ENCODE results near the gene TMEM81. TPM values are rescaled to one million over a fixed set of nuclear protein-coding genes. Genes with fewer than 3 reads are reported as not detected.

Gene TMEM81
- total RNA-seq, 1 donor from 2014 or later, result not detected

GRCh38 chr1:205077158-205077933 lies 6.9 kb downstream of the TMEM81 start:
- H3K4me3 ChIP-seq, result no peak overlapping the region
- H3K27me3 ChIP-seq, result no peaks in the 10 kb centered on the region
- H3K4me1 ChIP-seq, result no peaks in the 10 kb centered on the region
- no peak overlapping the region for H3K27ac ChIP-seq
- TF ChIP-seq CTCF (IDR thresholded peaks at IDR 0.05), result no peak
- intact Hi-C loops (cut with DNase I), result no loop called here
- no peak for DNase-seq (ENCODE audit: low spot score in 2 of 2)
- H3K9me3 ChIP-seq, result no peaks in the 10 kb centered on the region
- H3K36me3 ChIP-seq, result no peaks in the 10 kb centered on the region

GRCh38 chr1:205076245-205076761 lies 8.0 kb downstream of the TMEM81 start:
- no peak for TF ChIP-seq CTCF (IDR thresholded peaks at IDR 0.05)
- Histone ChIP-seq H3K27ac (no peak overlapping the region), H3K4me3 (no peak overlapping the region), H3K36me3 (no peaks in the 10 kb centered on the region), H3K9me3 (no peaks in the 10 kb centered on the region), H3K4me1 (no peaks in the 10 kb centered on the region), H3K27me3 (no peaks in the 10 kb centered on the region)
- intact Hi-C loops (cut with DNase I), result no loop called here
- DNase-seq (ENCODE audit: low spot score in 2 of 2), result no peak

- no peak for DNase-seq (ENCODE audit: low spot score in 2 of 2)
- Histone ChIP-seq H3K4me1 (no peaks in the 10 kb centered on the region), H3K4me3 (no peak overlapping the region), H3K27ac (no peak overlapping the region), H3K9me3 (no peaks in the 10 kb centered on the region), H3K27me3 (no peaks in the 10 kb centered on the region), H3K36me3 (no peaks in the 10 kb centered on the region)
- intact Hi-C loops (cut with DNase I), result no loop called here
- TF ChIP-seq CTCF (IDR thresholded peaks at IDR 0.05), result no peak
Measured at GRCh38 chr1:205075642-205076155, 8.6 kb downstream of the TMEM81 start.

GRCh38 chr1:205074513-205074912 lies 9.7 kb downstream of the TMEM81 start:
- DNase-seq (ENCODE audit: low spot score in 2 of 2), result no peak
- Histone ChIP-seq H3K4me3 (no peak overlapping the region), H3K36me3 (no peaks in the 10 kb centered on the region), H3K4me1 (no peaks in the 10 kb centered on the region), H3K9me3 (no peaks in the 10 kb centered on the region), H3K27ac (no peak overlapping the region), H3K27me3 (no peaks in the 10 kb centered on the region)
- no peak for TF ChIP-seq CTCF (IDR thresholded peaks at IDR 0.05)
- intact Hi-C loops (cut with DNase I), result no loop called here

- intact Hi-C loops (cut with DNase I), result no loop called here
- no peak for TF ChIP-seq CTCF (IDR thresholded peaks at IDR 0.05)
- Histone ChIP-seq H3K4me1 (no peaks in the 10 kb centered on the region), H3K9me3 (no peaks in the 10 kb centered on the region), H3K27me3 (no peaks in the 10 kb centered on the region), H3K4me3 (no peak overlapping the region), H3K36me3 (no peaks in the 10 kb centered on the region), H3K27ac (no peak overlapping the region)
- no peak for DNase-seq (ENCODE audit: low spot score in 2 of 2)
Measured at GRCh38 chr1:205074084-205074483, 10.2 kb downstream of the TMEM81 start.

All from ascending aorta (tissue), 2 donors.